Endothelial cell of umbilical vein (primary cell): ENCODE measurements around the gene SPNS2.

Experiments used
- EZH2 ChIP-seq: IDR thresholded peaks from 2 replicates; pipeline ENCODE4 v1.6.1; 2012; ENCODE audit warnings: borderline replicate concordance, low read depth, mild to moderate bottlenecking, moderate library complexity, low read length, inconsistent platforms; ENCODE audit not compliant: severe bottlenecking
- POLR2AphosphoS5 ChIP-seq: IDR thresholded peaks from 2 replicates; pipeline ENCODE4 v1.6.1; 2012; ENCODE audit warnings: low read depth, mild to moderate bottlenecking, control low read depth, low read length, moderate library complexity; ENCODE audit not compliant: insufficient read depth
- TF ChIP-seq, protein P1 (sequence below), 2 donors: IDR thresholded peaks; 1 replicate in 1 of 2; 2 replicates in 1 of 2; pipeline ENCODE4 v1.5.1; 2011; ENCODE audit warnings: low read length in 2 of 2, mild to moderate bottlenecking in 2 of 2, moderate library complexity in 2 of 2, control low read depth in 1 of 2, inconsistent platforms in 1 of 2, low read depth in 1 of 2; ENCODE audit not compliant: insufficient read depth in 1 of 2; ENCODE audit errors: extremely low read depth in 1 of 2

- TF ChIP-seq, protein P1, sequence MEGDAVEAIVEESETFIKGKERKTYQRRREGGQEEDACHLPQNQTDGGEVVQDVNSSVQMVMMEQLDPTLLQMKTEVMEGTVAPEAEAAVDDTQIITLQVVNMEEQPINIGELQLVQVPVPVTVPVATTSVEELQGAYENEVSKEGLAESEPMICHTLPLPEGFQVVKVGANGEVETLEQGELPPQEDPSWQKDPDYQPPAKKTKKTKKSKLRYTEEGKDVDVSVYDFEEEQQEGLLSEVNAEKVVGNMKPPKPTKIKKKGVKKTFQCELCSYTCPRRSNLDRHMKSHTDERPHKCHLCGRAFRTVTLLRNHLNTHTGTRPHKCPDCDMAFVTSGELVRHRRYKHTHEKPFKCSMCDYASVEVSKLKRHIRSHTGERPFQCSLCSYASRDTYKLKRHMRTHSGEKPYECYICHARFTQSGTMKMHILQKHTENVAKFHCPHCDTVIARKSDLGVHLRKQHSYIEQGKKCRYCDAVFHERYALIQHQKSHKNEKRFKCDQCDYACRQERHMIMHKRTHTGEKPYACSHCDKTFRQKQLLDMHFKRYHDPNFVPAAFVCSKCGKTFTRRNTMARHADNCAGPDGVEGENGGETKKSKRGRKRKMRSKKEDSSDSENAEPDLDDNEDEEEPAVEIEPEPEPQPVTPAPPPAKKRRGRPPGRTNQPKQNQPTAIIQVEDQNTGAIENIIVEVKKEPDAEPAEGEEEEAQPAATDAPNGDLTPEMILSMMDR (IDR thresholded peaks at IDR 0.05; ENCODE audit: extremely low read depth in 1 of 2, insufficient read depth in 1 of 2, low read depth in 1 of 2, low read length in 2 of 2) = no peak
- TF ChIP-seq POLR2AphosphoS5 (no peak), EZH2 (no peak)
These were observed 78.1 kb downstream of the SPNS2 start for GRCh38 chr17:4576729-4577322.
